GM23338 (cell line): ENCODE data around the gene PPM1N. TPM values are rescaled to one million over a fixed set of nuclear protein-coding genes. Genes with fewer than 3 reads are reported as not detected.

Source experiments
- ATAC-seq: fragments of 200-7000 bp; cut with Tn5 transposase; 3 replicates; pipeline ENCODE4 v1.9.1; 2020
- DNase-seq: peaks from one replicate; pipeline ENCODE4 v3.0.0-alpha.2; 2015; ENCODE audit warnings: low spot score
- H2AFZ ChIP-seq: fragments of 200-600 bp; sonication (generic); 2 replicates; pipeline ENCODE4 v1.8.0; 2016; ENCODE audit warnings: antibody characterized with exemption, mild to moderate bottlenecking, moderate library complexity
- H3F3A ChIP-seq: fragments of 200-600 bp; sonication (generic); replicated peaks from 2 replicates; pipeline ENCODE4 v1.8.0; 2017; ENCODE audit warnings: antibody characterized with exemption, mixed run types, low read depth
- H3K27ac ChIP-seq: fragments of 200-600 bp; sonication (generic); 2 replicates; pipeline ENCODE4 v1.6.1; 2016; ENCODE audit warnings: low read depth
- H3K27me3 ChIP-seq: fragments of 200-600 bp; sonication (generic); 2 replicates; pipeline ENCODE4 v1.8.0; 2016; ENCODE audit warnings: mild to moderate bottlenecking, mixed run types, moderate library complexity; ENCODE audit not compliant: insufficient read depth
- H3K36me3 ChIP-seq: fragments of 200-600 bp; sonication (generic); 2 replicates; pipeline ENCODE4 v1.8.0; 2016; ENCODE audit warnings: mild to moderate bottlenecking; ENCODE audit not compliant: insufficient read depth
- H3K4me1 ChIP-seq: fragments of 200-600 bp; sonication (generic); 2 replicates; pipeline ENCODE4 v1.8.0; 2016; ENCODE audit warnings: mild to moderate bottlenecking, moderate library complexity; ENCODE audit not compliant: insufficient read depth
- H3K4me2 ChIP-seq: fragments of 200-600 bp; sonication (generic); 2 replicates; pipeline ENCODE4 v1.7.1; 2017; ENCODE audit warnings: mixed run types
- H3K4me3 ChIP-seq: fragments of 200-600 bp; sonication (generic); 2 replicates; pipeline ENCODE4 v1.6.1; 2016; ENCODE audit warnings: mixed run types
- H3K79me2 ChIP-seq: fragments of 200-600 bp; sonication (generic); replicated peaks from 2 replicates; pipeline ENCODE4 v1.8.0; 2017; ENCODE audit warnings: mild to moderate bottlenecking; ENCODE audit not compliant: insufficient read depth
- H3K9me2 ChIP-seq: fragments of 200-600 bp; sonication (generic); 2 replicates; pipeline ENCODE4 v1.8.0; 2017; ENCODE audit not compliant: insufficient read depth
- H4K20me1 ChIP-seq: fragments of 200-600 bp; sonication (generic); replicated peaks from 2 replicates; pipeline ENCODE4 v1.8.0; 2017; ENCODE audit warnings: mild to moderate bottlenecking; ENCODE audit not compliant: insufficient read depth
- H3K27ac Mint-ChIP-seq: 2 replicates; pipeline ENCODE4 v1.8.0; 2020; ENCODE audit warnings: inconsistent platforms, mild to moderate bottlenecking, moderate library complexity, mixed read lengths
- H3K27me3 Mint-ChIP-seq: 3 replicates; pipeline ENCODE4 v1.8.0; 2022; ENCODE audit warnings: low read depth, mild to moderate bottlenecking, moderate library complexity, mixed read lengths, inconsistent platforms; ENCODE audit not compliant: insufficient read depth, poor library complexity
- H3K36me3 Mint-ChIP-seq: 3 replicates; pipeline ENCODE4 v1.8.0; 2021; ENCODE audit warnings: low read depth, mild to moderate bottlenecking, inconsistent platforms, moderate library complexity, mixed read lengths
- H3K4me1 Mint-ChIP-seq: 3 replicates; pipeline ENCODE4 v1.8.0; 2020; ENCODE audit warnings: mild to moderate bottlenecking, inconsistent platforms, mixed read lengths
- H3K4me3 Mint-ChIP-seq: 3 replicates; pipeline ENCODE4 v1.8.0; 2021; ENCODE audit warnings: moderate library complexity, mild to moderate bottlenecking, inconsistent platforms, mixed read lengths
- H3K9me3 Mint-ChIP-seq: 3 replicates; pipeline ENCODE4 v1.8.0; 2020; ENCODE audit warnings: moderate library complexity, mild to moderate bottlenecking, inconsistent platforms, mixed read lengths
- CTCF ChIP-seq, 2 experiments: fragments of 200-600 bp in 1 of 2; sonication (generic) in 1 of 2; conservative IDR thresholded peaks; 2 replicates each; pipeline versions ENCODE4 v1.5.1 to v1.6.1; 2016 to 2017; ENCODE audit warnings: antibody characterized with exemption in 2 of 2, low read depth in 2 of 2, mild to moderate bottlenecking in 2 of 2, moderate library complexity in 1 of 2
- ETS1 ChIP-seq: IDR thresholded peaks from 2 replicates; pipeline ENCODE4 v1.6.1; 2016; ENCODE audit warnings: antibody characterized with exemption
- EZH2 ChIP-seq: fragments of 200-600 bp; sonication (generic); IDR thresholded peaks from one replicate; pipeline ENCODE4 v1.8.0; 2017; ENCODE audit warnings: antibody characterized with exemption, mild to moderate bottlenecking, low read depth; ENCODE audit not compliant: unreplicated experiment
- EZH2phosphoT487 ChIP-seq: fragments of 200-600 bp; sonication (generic); IDR thresholded peaks from one replicate; pipeline ENCODE4 v1.8.1; 2018; ENCODE audit warnings: antibody characterized with exemption; ENCODE audit not compliant: unreplicated experiment
- JUNB ChIP-seq: IDR thresholded peaks from one replicate; pipeline ENCODE4 v1.6.1; 2016; ENCODE audit warnings: antibody characterized with exemption; ENCODE audit not compliant: unreplicated experiment
- NANOG ChIP-seq: IDR thresholded peaks from 2 replicates; pipeline ENCODE4 v1.6.1; 2016; ENCODE audit warnings: antibody characterized with exemption, borderline replicate concordance
- POLR2AphosphoS5 ChIP-seq: IDR thresholded peaks from 2 replicates; pipeline ENCODE4 v1.6.1; 2016; ENCODE audit warnings: antibody characterized with exemption, low read depth
- REST ChIP-seq: IDR thresholded peaks from one replicate; pipeline ENCODE4 v1.6.1; 2018; ENCODE audit warnings: antibody characterized with exemption; ENCODE audit not compliant: unreplicated experiment
- STAT1 ChIP-seq: IDR thresholded peaks from one replicate; pipeline ENCODE4 v1.6.1; 2016; ENCODE audit warnings: antibody characterized with exemption; ENCODE audit not compliant: unreplicated experiment
- ZNF114 ChIP-seq: fragments of 250-450 bp; sonication (Bioruptor Pico); IDR thresholded peaks from 2 replicates; pipeline ENCODE4 v1.5.0; 2020; ENCODE audit warnings: mild to moderate bottlenecking, moderate library complexity
- ZNF331 ChIP-seq: fragments of 250-450 bp; sonication (Bioruptor Pico); IDR thresholded peaks from 2 replicates; pipeline ENCODE4 v1.5.0; 2020; ENCODE audit warnings: low read depth, mild to moderate bottlenecking, moderate library complexity
- polyA plus RNA-seq: library from polyadenylated mRNA; unstranded; fragments of >200 nt; fragmentation: Nextera tagmentation; extraction: Ambion mirVana; gene quantifications from 2 replicates; pipeline ENCODE4 v1.2.1, GENCODE V29; 2016
- total RNA-seq: library from RNA; depleted of rRNA; stranded (reverse); fragments of >200 nt; shearing (Covaris generic); gene quantifications from 2 replicates; pipeline ENCODE4 v1.2.3, GENCODE V29; 2014

Gene PPM1N
- total and polyA plus RNA-seq, 2 experiments from 2014 or later = 15.2 to 25.1 TPM

- H3K27me3 Mint-ChIP-seq = peaks cover 34% of the 10 kb centered on the region
- ATAC-seq = no peak
- peaks cover 4% of the 10 kb centered on the region; the same call in 1 of the 3 replicates for H3K36me3 Mint-ChIP-seq
Measured at GRCh38 chr19:45494261-45494916, 3.9 kb upstream of the PPM1N start.

GRCh38 chr19:45495178-45495577 is 3.1 kb upstream of the PPM1N start:
- Histone ChIP-seq H2AFZ (no peak overlapping the region), H3K27ac (no peak overlapping the region), H3K4me1 (peaks cover 17% of the 10 kb centered on the region; the same call in 1 of the 2 replicates), H3K4me3 (no peak overlapping the region), H3K9me2 (no peaks in the 10 kb centered on the region), H3K27me3 (peaks cover 15% of the 10 kb centered on the region; the same call in 1 of the 2 replicates), H3F3A (peaks cover 17% of the 10 kb centered on the region), H3K36me3 (no peaks in the 10 kb centered on the region), H4K20me1 (peaks cover 2% of the 10 kb centered on the region; the same call in 1 of the 2 replicates), H3K79me2 (no peaks in the 10 kb centered on the region), H3K4me2 (no peak overlapping the region)
- no peak for ATAC-seq
- Mint-ChIP-seq H3K4me1 (peaks cover 36% of the 10 kb centered on the region), H3K36me3 (peaks cover 4% of the 10 kb centered on the region; the same call in 1 of the 3 replicates), H3K27ac (no peak overlapping the region), H3K4me3 (peak overlapping the region; percentile 71; the same call in 1 of the 3 replicates), H3K27me3 (peaks cover 36% of the 10 kb centered on the region), H3K9me3 (no peaks in the 10 kb centered on the region; the same call in 2 of the 3 replicates)
- DNase-seq = no peak
- TF ChIP-seq REST (no peak), POLR2AphosphoS5 (no peak), ETS1 (no peak), ZNF331 (CRISPR knock-in tag) (no peak), CTCF (conservative IDR thresholded peaks at IDR 0.05; ENCODE audit: low read depth in 2 of 2) (no peak)

More at GRCh38 chr19:45494261-45494916, 3.9 kb upstream of the PPM1N start:
- H3K36me3 ChIP-seq = no peaks in the 10 kb centered on the region
- DNase-seq = no peak
- no peaks in the 10 kb centered on the region for H3K9me2 ChIP-seq
- H2AFZ ChIP-seq = no peak overlapping the region
- Mint-ChIP-seq H3K27ac (no peak overlapping the region), H3K9me3 (no peaks in the 10 kb centered on the region; the same call in 2 of the 3 replicates), H3K4me3 (peak overlapping the region; percentile 53; the same call in 1 of the 3 replicates), H3K4me1 (peaks cover 31% of the 10 kb centered on the region)
- H3K27me3 ChIP-seq = peaks cover 15% of the 10 kb centered on the region; the same call in 1 of the 2 replicates
- H3F3A ChIP-seq = peaks cover 17% of the 10 kb centered on the region
- peaks cover 13% of the 10 kb centered on the region; the same call in 1 of the 2 replicates for H3K4me1 ChIP-seq
- no peak for TF ChIP-seq JUNB
- no peak for TF ChIP-seq ZNF114 (CRISPR knock-in tag)
- TF ChIP-seq NANOG = no peak
- no peak for TF ChIP-seq ZNF331 (CRISPR knock-in tag)
- no peak for TF ChIP-seq EZH2phosphoT487
- TF ChIP-seq EZH2 = no peak
- no peak for TF ChIP-seq ETS1
- TF ChIP-seq STAT1 = no peak
- TF ChIP-seq POLR2AphosphoS5 = no peak
- no peak for TF ChIP-seq CTCF (conservative IDR thresholded peaks at IDR 0.05; ENCODE audit: low read depth in 2 of 2)
- H3K79me2 ChIP-seq = no peaks in the 10 kb centered on the region
- no peak overlapping the region for H3K4me2 ChIP-seq
- H3K27ac ChIP-seq = no peak overlapping the region
- peaks cover 2% of the 10 kb centered on the region; the same call in 1 of the 2 replicates for H4K20me1 ChIP-seq
- H3K4me3 ChIP-seq = no peak overlapping the region
